SK-N-MC (cell line): ENCODE results near the gene CIBAR2.

ENCODE experiments used
- EZH2 ChIP-seq: fragments of 200-600 bp; sonication (generic); IDR thresholded peaks from one replicate; pipeline ENCODE4 v1.6.1; 2017; ENCODE audit warnings: antibody characterized with exemption
- FOXP2 ChIP-seq: optimal IDR thresholded peaks from 2 replicates; pipeline ENCODE3; 2011; ENCODE audit warnings: mild to moderate bottlenecking, moderate library complexity; ENCODE audit not compliant: insufficient read depth; ENCODE audit errors: extremely low read length, control extremely low read depth

GRCh38 chr16:85134789-85135142 lies 22.5 kb upstream of the CIBAR2 start:
- TF ChIP-seq FOXP2 (no peak), EZH2 (no peak)
